Epidermal melanocyte (primary cell): Measurements from ENCODE around the gene LHFPL3.
A peak's percentile ranks its signal among the peaks of the same experiment; 100 is the strongest.
"Not testable (repeated sequence)": the region's sequence is repeated elsewhere in the genome, so short reads cannot be mapped to it uniquely, and the experiment has no call there.

Experiments used
- DNase-seq: peaks from one replicate; pipeline ENCODE4 v3.0.0; 2011; ENCODE audit warnings: low spot score; ENCODE audit not compliant: insufficient read length

LHFPL3 gene

DNA sequence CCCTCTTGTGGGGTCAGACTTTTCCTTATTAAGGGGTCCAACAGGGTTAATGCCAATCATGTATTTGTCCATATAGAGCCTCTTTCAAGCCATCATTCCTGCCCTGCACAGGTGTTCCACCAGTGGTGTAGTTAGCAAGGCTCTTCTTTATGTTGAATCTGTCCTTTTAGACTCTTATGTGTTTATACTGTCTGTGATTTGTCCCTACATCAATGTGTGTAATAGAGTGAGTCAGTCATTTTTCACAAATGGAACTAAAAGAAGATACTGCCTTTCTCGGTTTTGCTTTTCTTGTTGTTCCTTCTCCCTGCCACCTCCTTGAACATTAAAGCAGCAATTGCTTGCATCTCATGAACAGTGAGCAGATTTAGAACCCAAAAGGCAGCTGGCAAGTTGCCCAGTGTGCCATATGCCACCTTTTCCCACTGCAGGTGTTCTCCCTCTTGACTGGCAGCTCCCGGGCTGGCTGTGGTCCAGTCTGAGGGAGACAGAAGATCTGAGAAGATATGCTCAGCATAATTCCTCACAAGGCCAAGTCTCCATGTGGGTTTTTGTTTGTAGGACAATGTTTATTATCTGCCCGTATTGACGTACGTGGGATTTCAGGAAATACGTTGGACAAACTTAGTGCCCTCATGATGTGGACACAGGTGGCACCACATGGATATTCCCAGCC is 154.1 kb downstream of the LHFPL3 start:
- DNase-seq: no peak

DNA sequence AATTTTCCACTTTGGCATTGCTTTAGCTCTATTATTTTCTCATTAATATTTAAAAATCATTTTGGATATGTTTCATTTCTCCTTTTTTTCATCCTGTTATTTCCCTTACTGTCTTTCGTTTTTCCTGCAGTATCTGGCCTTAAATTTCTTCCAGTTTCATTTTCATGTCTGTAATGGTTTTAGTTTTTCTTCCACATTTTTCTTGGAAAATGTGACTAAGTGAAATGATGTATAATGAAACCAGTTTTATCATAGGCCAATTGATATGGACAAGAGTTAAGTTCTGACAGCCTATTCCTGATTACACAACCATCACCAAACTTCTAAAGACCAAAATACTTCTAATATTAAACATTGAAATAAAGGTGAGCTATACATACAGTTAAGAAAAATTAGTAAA is 158.5 kb downstream of the LHFPL3 start:
- DNase-seq: no peak

GRCh38 chr7:104487642-104488041 is 159.2 kb downstream of the LHFPL3 start:
- DNase-seq: no peak

GRCh38 chr7:104497379-104497967 is 169.1 kb downstream of the LHFPL3 start:
- DNase-seq: no peak

- no peak for DNase-seq
These were observed 171.6 kb downstream of the LHFPL3 start for GRCh38 chr7:104499975-104500374.

GRCh38 chr7:104509874-104510273 is 181.5 kb downstream of the LHFPL3 start:
- DNase-seq: no peak

DNA sequence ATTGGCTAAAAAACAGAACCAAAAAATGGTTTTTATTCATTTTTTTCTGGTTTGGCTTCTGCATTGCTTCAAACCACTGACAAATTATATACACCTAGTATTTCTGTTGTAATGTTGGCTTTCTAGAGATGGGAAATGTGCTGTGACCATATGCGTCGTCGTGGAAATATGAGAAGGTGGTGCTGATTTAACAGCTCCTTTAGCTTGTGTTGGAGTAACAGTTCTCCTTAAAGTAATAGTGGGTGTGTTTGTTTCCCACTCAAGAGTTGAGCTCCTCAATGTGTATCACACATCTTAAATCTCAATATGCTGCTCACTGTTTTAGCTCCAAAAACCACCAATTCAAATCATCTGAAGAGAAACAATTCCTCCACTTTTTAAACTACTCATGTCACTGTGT is 196.4 kb downstream of the LHFPL3 start:
- no peak for DNase-seq

DNA sequence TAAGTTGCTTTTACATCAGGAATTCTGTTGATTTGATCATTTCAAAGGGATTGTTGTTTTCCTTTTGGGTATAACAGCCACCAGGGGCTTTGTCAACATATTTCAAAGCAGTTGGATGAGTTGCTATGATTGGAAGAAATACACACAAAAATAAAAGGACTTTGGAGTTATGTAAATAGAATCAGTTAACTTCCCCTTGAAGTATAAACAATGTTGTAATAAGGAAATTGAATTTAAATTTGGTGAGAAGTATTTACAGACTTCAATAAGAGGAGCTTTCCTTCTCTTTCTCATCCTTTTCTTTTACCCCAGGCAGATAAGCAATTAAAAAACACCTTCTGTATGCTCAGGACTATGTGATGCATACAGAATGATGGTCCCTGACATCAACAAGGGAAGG is 199.7 kb downstream of the LHFPL3 start:
- no peak for DNase-seq

GRCh38 chr7:104529567-104529966 is 201.2 kb downstream of the LHFPL3 start:
- DNase-seq: no peak

GRCh38 chr7:104530251-104530650 is 201.8 kb downstream of the LHFPL3 start:
- no peak for DNase-seq

DNA sequence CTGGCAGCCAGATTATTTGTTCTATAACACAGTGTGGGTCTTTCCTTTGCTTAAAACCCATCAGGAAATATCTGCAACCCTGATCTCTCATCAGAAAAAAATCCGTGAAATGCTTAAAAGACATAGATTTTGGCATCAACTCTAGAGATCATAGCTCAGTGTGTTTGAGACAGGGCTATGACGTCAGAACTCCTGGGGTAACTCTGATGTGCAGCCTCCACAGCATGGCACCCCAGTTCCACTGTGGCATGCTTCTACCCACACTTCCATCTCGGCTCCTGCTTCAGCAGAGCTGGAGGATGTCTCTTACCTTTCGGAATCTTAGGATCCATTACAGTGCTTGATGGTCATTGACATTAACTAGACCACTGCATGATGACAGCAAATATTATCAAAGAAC is 205.7 kb downstream of the LHFPL3 start:
- no peak for DNase-seq

GRCh38 chr7:104535841-104536240 is 207.4 kb downstream of the LHFPL3 start:
- DNase-seq: no peak

GRCh38 chr7:104536956-104537355 is 208.6 kb downstream of the LHFPL3 start:
- DNase-seq: no peak

- no peak for DNase-seq
These were observed 209.7 kb downstream of the LHFPL3 start for GRCh38 chr7:104538152-104538551.

DNA sequence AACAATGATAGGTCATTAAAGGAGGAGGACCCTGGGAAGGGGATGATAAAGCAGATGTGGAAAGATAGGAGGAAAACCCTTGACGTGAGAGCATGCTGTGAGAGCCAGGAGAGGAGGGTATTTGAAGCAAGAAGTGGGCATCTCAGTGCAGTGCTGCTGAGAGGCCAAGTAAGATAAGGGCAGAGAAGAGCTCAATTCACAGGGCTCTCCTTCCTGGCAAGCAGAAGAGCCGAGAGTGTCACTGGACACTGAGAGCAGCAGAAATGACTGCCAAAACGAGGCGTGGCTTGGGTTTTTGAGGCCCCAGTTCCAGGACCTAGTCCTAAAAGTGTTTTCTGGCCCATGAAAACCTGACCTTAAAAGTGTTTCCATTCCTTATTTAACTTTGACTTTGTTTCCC is 213.5 kb downstream of the LHFPL3 start:
- DNase-seq: no peak

GRCh38 chr7:104548861-104549260 is 220.5 kb downstream of the LHFPL3 start:
- no peak for DNase-seq

GRCh38 chr7:104550362-104550761 is 222.0 kb downstream of the LHFPL3 start:
- no peak for DNase-seq

DNA sequence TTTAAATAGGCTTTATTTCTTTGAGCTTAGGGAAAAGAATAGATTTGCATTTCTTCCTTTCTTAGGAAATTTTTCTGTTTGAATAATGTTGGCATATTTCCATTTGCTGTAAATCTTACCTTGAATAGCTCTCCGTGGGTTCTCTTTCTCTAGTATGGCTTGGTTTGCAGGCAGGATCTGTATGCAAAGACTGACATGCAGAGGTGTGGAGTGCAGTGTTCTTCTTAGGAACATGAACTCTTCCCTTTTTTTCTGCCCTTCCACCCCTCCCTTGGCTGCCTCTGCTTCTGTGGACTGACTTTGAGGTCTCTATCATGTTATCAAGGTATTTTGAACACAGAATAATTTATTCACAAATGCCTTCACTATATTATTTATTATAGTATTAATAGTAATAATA is 222.8 kb downstream of the LHFPL3 start:
- DNase-seq: no peak

- DNase-seq: peak; percentile 56
These were observed 223.7 kb downstream of the LHFPL3 start for GRCh38 chr7:104552102-104552501.

DNA sequence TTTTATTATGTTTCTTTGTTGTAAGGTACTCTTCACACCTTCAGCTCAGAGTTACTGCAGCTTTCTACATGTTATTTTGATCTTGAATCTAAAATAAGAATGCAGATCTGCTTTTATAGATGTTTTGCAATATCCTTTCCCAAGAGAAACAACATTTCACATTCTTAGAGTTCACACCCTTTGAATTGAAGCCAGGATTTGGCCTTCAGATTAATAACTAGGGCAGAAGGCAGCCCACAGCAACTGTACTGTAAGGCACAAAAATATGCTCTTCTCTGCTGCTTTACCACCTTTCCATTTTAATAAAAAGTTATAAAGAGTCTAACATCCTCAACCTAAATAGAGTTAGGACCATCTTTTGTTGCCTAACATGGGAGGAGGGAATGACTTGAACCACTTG is 224.7 kb downstream of the LHFPL3 start:
- DNase-seq: no peak

DNA sequence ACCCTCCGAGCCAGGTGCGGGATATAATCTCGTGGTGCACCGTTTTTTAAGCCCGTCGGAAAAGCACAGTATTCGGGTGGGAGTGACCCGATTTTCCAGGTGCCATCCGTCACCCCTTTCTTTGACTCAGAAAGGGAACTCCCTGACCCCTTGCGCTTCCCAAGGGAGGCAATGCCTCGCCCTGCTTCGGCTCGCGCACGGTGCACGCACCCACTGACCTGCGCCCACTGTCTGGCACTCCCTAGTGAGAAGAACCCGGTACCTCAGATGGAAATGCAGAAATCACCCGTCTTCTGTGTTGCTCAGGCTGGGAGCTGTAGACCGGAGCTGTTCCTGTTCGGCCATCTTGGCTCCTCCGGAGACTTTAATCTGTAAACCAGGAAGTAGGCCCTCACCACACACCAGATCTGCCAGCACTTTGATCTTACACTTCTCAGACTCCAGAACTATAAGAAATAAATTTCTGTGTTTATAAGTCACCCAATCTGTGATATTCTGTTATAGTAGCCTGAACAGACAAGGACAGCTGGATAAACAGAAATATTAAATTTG is 235.0 kb downstream of the LHFPL3 start:
- DNase-seq: not testable (repeated sequence)

DNA sequence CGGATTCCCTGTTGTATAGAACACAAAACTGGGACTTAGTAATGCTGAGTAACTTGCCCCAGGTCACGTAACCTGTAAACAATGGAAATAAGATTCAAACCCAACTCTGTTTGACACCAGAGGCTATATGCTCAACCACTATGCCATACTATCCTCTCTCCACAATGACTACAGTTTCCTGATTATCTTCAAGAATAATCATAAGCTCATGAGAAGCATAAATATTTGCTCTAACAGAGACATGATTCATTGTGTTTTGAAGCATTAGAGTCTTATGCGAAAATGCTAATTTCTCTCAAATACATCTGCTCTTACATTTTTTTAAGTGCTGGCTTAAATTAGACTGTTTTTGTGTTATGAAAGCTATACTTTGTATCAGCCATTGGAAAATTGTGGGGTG is 241.3 kb downstream of the LHFPL3 start:
- DNase-seq: no peak

DNA sequence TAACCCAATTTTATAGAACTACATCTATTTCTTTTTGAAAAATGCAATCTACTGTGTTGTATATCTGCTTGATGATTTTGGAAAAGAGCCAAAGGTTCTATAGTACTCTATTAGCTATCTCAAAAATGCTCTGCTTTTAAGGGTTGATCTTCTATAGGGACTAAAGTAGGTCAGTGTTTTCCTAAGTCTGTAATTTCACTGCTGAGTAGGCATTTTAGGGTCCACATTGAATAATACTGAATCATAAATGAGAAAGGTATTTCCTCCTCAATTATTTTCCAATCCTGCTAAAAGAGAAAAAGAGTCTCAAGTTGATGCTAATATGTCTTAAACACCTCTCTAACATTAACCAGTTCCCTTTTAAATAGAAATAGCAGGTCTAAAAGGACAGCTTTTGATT is 244.2 kb downstream of the LHFPL3 start:
- no peak for DNase-seq
